ENCODE data around the gene NHSL1. TPM values are rescaled to one million over a fixed set of nuclear protein-coding genes. Genes with fewer than 3 reads are reported as not detected.
A peak's percentile ranks its signal among the peaks of the same experiment; 100 is the strongest.

Gene NHSL1
- total and polyA plus RNA-seq, 4 donors = 6.6 to 33.0 (median 20.7) TPM

DNA sequence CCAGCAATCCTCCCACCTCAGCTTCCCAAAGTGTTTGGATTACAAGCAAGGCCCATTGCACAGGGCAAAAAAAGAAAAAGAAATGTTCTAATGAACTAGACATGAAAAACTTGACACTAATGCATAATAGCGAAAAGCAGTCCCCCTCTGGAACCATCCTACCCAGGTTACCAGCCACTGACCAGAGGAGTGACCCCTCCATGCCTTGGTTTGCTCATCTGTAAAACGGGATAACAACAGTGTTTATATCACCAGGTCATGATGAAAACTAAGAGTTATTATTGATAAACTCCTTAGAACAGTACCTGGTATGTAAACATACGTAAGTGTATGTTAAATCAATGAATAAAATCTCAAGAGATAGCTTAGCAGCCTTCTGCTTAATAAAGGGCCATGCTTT lies 3.3 kb upstream of the NHSL1 start:
- no peak overlapping the region for H3K9ac ChIP-seq (ENCODE audit: low read depth in 1 of 2, low read length in 2 of 2)
- DNase-seq (ENCODE audit: low spot score) = no peak
- H3K4me1 ChIP-seq (ENCODE audit: control insufficient read depth in 4 of 4, insufficient read depth in 4 of 4, low read length in 3 of 4) = peaks cover 8 to 82% (median 66%) of the 10 kb centered on the region in 4 donors
- TF ChIP-seq NR2F2 (IDR thresholded peaks at IDR 0.05) (no peak), HNF4G (IDR thresholded peaks at IDR 0.05) (no peak)
- H3K36me3 ChIP-seq (ENCODE audit: control insufficient read depth in 4 of 4, insufficient read depth in 3 of 4, low read depth in 1 of 4, low read length in 3 of 4) = no peaks in the 10 kb centered on the region
- no peaks in the 10 kb centered on the region for H3K27me3 ChIP-seq (ENCODE audit: control insufficient read depth in 4 of 4, insufficient read depth in 4 of 4, low read length in 3 of 4)
- H3K4me3 ChIP-seq (ENCODE audit: low read depth in 1 of 3, low read length in 3 of 3) = no peak overlapping the region
- peak overlapping the region in 1 of 2 donors; percentile 19 for H3K27ac ChIP-seq (ENCODE audit: low read depth in 1 of 2, low read length in 2 of 2)
- H3K9me3 ChIP-seq (ENCODE audit: control insufficient read depth in 4 of 4, low read length in 3 of 4) = no peaks in the 10 kb centered on the region
- WGBS = 96% methylated on average over 3 of the region's 3 CpGs

DNA sequence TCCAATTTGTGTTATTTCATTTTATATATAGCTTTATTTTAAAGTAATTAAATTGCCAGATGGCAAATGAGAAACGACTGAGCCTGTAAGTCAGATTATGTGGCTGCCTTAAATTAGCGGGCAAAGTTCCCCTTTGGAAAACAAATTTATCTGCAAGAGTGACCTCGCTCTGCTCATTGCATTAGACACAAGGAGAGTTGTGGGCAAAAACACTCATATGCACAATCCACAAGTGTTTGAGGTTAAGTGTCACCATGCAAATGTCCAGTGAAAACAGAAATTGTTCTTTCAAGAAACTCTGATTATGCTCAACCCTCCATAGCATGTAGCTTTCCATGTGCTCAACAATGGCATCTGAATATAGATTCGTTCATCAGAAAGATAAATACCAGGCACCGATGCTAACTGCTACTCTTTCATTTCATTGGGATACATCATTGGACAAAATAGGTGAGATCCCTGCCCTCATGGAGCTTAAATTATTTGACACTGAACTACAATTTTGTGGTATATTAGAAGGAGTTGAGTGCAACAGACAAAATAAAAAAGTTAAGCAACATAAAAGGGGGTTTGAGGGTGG lies 1.7 kb upstream of the NHSL1 start:
- TF ChIP-seq, protein P1, sequence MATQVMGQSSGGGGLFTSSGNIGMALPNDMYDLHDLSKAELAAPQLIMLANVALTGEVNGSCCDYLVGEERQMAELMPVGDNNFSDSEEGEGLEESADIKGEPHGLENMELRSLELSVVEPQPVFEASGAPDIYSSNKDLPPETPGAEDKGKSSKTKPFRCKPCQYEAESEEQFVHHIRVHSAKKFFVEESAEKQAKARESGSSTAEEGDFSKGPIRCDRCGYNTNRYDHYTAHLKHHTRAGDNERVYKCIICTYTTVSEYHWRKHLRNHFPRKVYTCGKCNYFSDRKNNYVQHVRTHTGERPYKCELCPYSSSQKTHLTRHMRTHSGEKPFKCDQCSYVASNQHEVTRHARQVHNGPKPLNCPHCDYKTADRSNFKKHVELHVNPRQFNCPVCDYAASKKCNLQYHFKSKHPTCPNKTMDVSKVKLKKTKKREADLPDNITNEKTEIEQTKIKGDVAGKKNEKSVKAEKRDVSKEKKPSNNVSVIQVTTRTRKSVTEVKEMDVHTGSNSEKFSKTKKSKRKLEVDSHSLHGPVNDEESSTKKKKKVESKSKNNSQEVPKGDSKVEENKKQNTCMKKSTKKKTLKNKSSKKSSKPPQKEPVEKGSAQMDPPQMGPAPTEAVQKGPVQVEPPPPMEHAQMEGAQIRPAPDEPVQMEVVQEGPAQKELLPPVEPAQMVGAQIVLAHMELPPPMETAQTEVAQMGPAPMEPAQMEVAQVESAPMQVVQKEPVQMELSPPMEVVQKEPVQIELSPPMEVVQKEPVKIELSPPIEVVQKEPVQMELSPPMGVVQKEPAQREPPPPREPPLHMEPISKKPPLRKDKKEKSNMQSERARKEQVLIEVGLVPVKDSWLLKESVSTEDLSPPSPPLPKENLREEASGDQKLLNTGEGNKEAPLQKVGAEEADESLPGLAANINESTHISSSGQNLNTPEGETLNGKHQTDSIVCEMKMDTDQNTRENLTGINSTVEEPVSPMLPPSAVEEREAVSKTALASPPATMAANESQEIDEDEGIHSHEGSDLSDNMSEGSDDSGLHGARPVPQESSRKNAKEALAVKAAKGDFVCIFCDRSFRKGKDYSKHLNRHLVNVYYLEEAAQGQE (IDR thresholded peaks at IDR 0.05) = peak; percentile 57
- TF ChIP-seq YY1 (IDR thresholded peaks at IDR 0.05) (peak; percentile 17), SP1 (IDR thresholded peaks at IDR 0.05) (peak; percentile 45), RXRA (IDR thresholded peaks at IDR 0.05) (peak; percentile 47 to 70), HNF4A (conservative IDR thresholded peaks at IDR 0.05) (peak; percentile 66 to 77), TAF1 (conservative IDR thresholded peaks at IDR 0.05) (no peak), GABPA (IDR thresholded peaks at IDR 0.05 in 1 of 2, conservative IDR thresholded peaks at IDR 0.05 in 1 of 2) (no peak), EGR1 (IDR thresholded peaks at IDR 0.05; ENCODE audit: low read depth in 2 of 2) (peak in 1 of 2 donors; percentile 20), JUND (IDR thresholded peaks at IDR 0.05) (peak in 1 of 2 donors; percentile 28)
- TF ChIP-seq, protein P2, sequence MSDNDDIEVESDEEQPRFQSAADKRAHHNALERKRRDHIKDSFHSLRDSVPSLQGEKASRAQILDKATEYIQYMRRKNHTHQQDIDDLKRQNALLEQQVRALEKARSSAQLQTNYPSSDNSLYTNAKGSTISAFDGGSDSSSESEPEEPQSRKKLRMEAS (IDR thresholded peaks at IDR 0.05) = peak; percentile 41
- TF ChIP-seq, protein P3, sequence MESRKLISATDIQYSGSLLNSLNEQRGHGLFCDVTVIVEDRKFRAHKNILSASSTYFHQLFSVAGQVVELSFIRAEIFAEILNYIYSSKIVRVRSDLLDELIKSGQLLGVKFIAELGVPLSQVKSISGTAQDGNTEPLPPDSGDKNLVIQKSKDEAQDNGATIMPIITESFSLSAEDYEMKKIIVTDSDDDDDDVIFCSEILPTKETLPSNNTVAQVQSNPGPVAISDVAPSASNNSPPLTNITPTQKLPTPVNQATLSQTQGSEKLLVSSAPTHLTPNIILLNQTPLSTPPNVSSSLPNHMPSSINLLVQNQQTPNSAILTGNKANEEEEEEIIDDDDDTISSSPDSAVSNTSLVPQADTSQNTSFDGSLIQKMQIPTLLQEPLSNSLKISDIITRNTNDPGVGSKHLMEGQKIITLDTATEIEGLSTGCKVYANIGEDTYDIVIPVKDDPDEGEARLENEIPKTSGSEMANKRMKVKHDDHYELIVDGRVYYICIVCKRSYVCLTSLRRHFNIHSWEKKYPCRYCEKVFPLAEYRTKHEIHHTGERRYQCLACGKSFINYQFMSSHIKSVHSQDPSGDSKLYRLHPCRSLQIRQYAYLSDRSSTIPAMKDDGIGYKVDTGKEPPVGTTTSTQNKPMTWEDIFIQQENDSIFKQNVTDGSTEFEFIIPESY (IDR thresholded peaks at IDR 0.05) = no peak
- peak overlapping the region in 1 of 2 donors; percentile 99 for H3K9ac ChIP-seq (ENCODE audit: low read depth in 1 of 2, low read length in 2 of 2)
- no peaks in the 10 kb centered on the region for H3K9me3 ChIP-seq (ENCODE audit: control insufficient read depth in 4 of 4, low read length in 3 of 4)
- H3K27ac ChIP-seq (ENCODE audit: low read depth in 1 of 2, low read length in 2 of 2) = peak overlapping the region; percentile 57 to 58
- 29% methylated on average over 5 of the region's 5 CpGs for WGBS
- H3K27me3 ChIP-seq (ENCODE audit: control insufficient read depth in 4 of 4, insufficient read depth in 4 of 4, low read length in 3 of 4) = no peaks in the 10 kb centered on the region
- DNase-seq (ENCODE audit: low spot score) = no peak
- no peaks in the 10 kb centered on the region for H3K36me3 ChIP-seq (ENCODE audit: control insufficient read depth in 4 of 4, insufficient read depth in 3 of 4, low read depth in 1 of 4, low read length in 3 of 4)
- H3K4me3 ChIP-seq (ENCODE audit: low read depth in 1 of 3, low read length in 3 of 3) = peak overlapping the region in 1 of 3 donors; percentile 27
- H3K4me1 ChIP-seq (ENCODE audit: control insufficient read depth in 4 of 4, insufficient read depth in 4 of 4, low read length in 3 of 4) = peaks cover 8 to 78% (median 60%) of the 10 kb centered on the region in 4 donors

Data from liver (tissue), 9 donors.